HepG2 (cell line): ENCODE measurements around the gene YY1. TPM values are rescaled to one million over a fixed set of nuclear protein-coding genes. Genes with fewer than 3 reads are reported as not detected.

Experiments
- ARNTL ChIP-seq: sonication (generic); formaldehyde crosslinking; IDR thresholded peaks from 2 replicates; pipeline ENCODE4 v1.4.0; 2020; ENCODE audit warnings: mild to moderate bottlenecking, missing genetic modification reagents
- ATF7 ChIP-seq, 2 experiments: fragments of 450-650 bp in 1 of 2; sonication (generic) in 1 of 2; formaldehyde crosslinking in 1 of 2; IDR thresholded peaks; 2 replicates each; pipeline versions ENCODE4 v1.4.0 to v1.6.1; 2016 to 2020; ENCODE audit warnings: antibody characterized with exemption in 1 of 2, mild to moderate bottlenecking in 1 of 2, missing genetic modification reagents in 1 of 2
- CENPX ChIP-seq: sonication (generic); formaldehyde crosslinking; IDR thresholded peaks from 2 replicates; pipeline ENCODE4 v1.9.0; 2021; ENCODE audit warnings: mild to moderate bottlenecking, missing genetic modification reagents, moderate library complexity
- DMAP1 ChIP-seq: IDR thresholded peaks from 2 replicates; pipeline ENCODE4 v1.6.1; 2016
- GABPB1 ChIP-seq: IDR thresholded peaks from 2 replicates; pipeline ENCODE4 v1.6.1; 2016; ENCODE audit warnings: mild to moderate bottlenecking, missing genetic modification reagents, moderate library complexity, missing compliant biosample characterization
- IKZF4 ChIP-seq: sonication (generic); formaldehyde crosslinking; IDR thresholded peaks from 2 replicates; pipeline ENCODE4 v1.5.1; 2020; ENCODE audit warnings: borderline replicate concordance, mild to moderate bottlenecking, low read depth, missing genetic modification reagents; ENCODE audit errors: not compliant biosample characterization
- KDM5B ChIP-seq: sonication (generic); formaldehyde crosslinking; IDR thresholded peaks from 2 replicates; pipeline ENCODE4 v1.4.0; 2020; ENCODE audit warnings: missing genetic modification reagents, mild to moderate bottlenecking, borderline replicate concordance
- KMT2B ChIP-seq: IDR thresholded peaks from 2 replicates; pipeline ENCODE4 v1.6.1; 2016; ENCODE audit warnings: missing genetic modification reagents, missing compliant biosample characterization
- LCORL ChIP-seq, 2 experiments: fragments of 450-650 bp in 1 of 2; sonication (generic) in 1 of 2; formaldehyde crosslinking in 1 of 2; IDR thresholded peaks; 2 replicates each; pipeline versions ENCODE4 v1.5.0 to v1.6.1; 2017 to 2020; ENCODE audit warnings: antibody characterized with exemption in 1 of 2, missing genetic modification reagents in 1 of 2
- NCOA2 ChIP-seq: sonication (generic); formaldehyde crosslinking; IDR thresholded peaks from 2 replicates; pipeline ENCODE4 v1.8.0; 2022; ENCODE audit warnings: inconsistent platforms
- RBAK ChIP-seq: sonication (generic); formaldehyde crosslinking; IDR thresholded peaks from 2 replicates; pipeline ENCODE4 v1.5.1; 2020; ENCODE audit warnings: mild to moderate bottlenecking, missing genetic modification reagents
- RBM39 ChIP-seq: fragments of 200-400 bp; formaldehyde crosslinking; IDR thresholded peaks from one replicate; pipeline ENCODE4 v1.6.1; 2018; ENCODE audit warnings: antibody characterized with exemption, mild to moderate bottlenecking, low read depth, low read length; ENCODE audit not compliant: poor library complexity, severe bottlenecking
- SP4 ChIP-seq: sonication (generic); formaldehyde crosslinking; IDR thresholded peaks from 2 replicates; pipeline ENCODE4 v1.8.1; 2023; ENCODE audit warnings: mild to moderate bottlenecking, missing genetic modification reagents
- TBX2 ChIP-seq: sonication (generic); formaldehyde crosslinking; IDR thresholded peaks from 2 replicates; pipeline ENCODE4 v1.5.0; 2020; ENCODE audit warnings: missing genetic modification reagents, mild to moderate bottlenecking, borderline replicate concordance
- YEATS4 ChIP-seq: sonication (generic); formaldehyde crosslinking; IDR thresholded peaks from 2 replicates; pipeline ENCODE4 v1.4.0; 2020; ENCODE audit warnings: missing genetic modification reagents, borderline replicate concordance
- ZFP62 ChIP-seq: sonication (generic); formaldehyde crosslinking; IDR thresholded peaks from 2 replicates; pipeline ENCODE4 v1.4.0; 2020; ENCODE audit warnings: missing genetic modification reagents
- ZNF264 ChIP-seq: sonication (generic); formaldehyde crosslinking; IDR thresholded peaks from 2 replicates; pipeline ENCODE4 v1.4.0; 2020; ENCODE audit warnings: missing genetic modification reagents
- ZNF556 ChIP-seq: sonication (generic); formaldehyde crosslinking; IDR thresholded peaks from 2 replicates; pipeline ENCODE4 v1.4.0; 2020; ENCODE audit warnings: mild to moderate bottlenecking, missing genetic modification reagents, borderline replicate concordance
- ZNF580 ChIP-seq: IDR thresholded peaks from 2 replicates; pipeline ENCODE4 v1.6.1; 2016; ENCODE audit warnings: low read depth, borderline replicate concordance
- ZNF839 ChIP-seq: sonication (generic); formaldehyde crosslinking; IDR thresholded peaks from 2 replicates; pipeline ENCODE4 v1.4.0; 2020; ENCODE audit warnings: missing genetic modification reagents, mild to moderate bottlenecking, borderline replicate concordance
- polyA plus RNA-seq, 8 experiments: library from polyadenylated mRNA; depleted of rRNA in 3 of 8; stranded (reverse) in 7 of 8; unstranded in 1 of 8; fragments of >200 nt; fragmentation: Illumina TruSeq in 4 of 8; extraction: Trizol in 4 of 8; gene quantifications; 2 replicates each; pipeline versions ENCODE4 v1.2.1 to v1.2.3, GENCODE V29; 2011 to 2016; ENCODE audit warnings: low read depth in 4 of 8, missing spikeins in 1 of 8, mixed read lengths in 1 of 8; ENCODE audit not compliant: insufficient read depth in 1 of 8
- total RNA-seq, 5 experiments: library from RNA; depleted of rRNA; stranded (reverse); fragments of >200 nt; fragmentation: Illumina TruSeq; extraction: Trizol; gene quantifications; 2 replicates each; pipeline ENCODE4 v1.2.3, GENCODE V29; 2016; ENCODE audit warnings: low read depth in 1 of 5
- TF ChIP-seq, protein P1 (sequence below): sonication (generic); formaldehyde crosslinking; IDR thresholded peaks from 2 replicates; pipeline ENCODE4 v1.4.0; 2020; ENCODE audit warnings: missing genetic modification reagents
- TF ChIP-seq, protein P2 (sequence below): sonication (generic); formaldehyde crosslinking; IDR thresholded peaks from 2 replicates; pipeline ENCODE4 v1.4.0; 2020; ENCODE audit warnings: missing genetic modification reagents, mild to moderate bottlenecking, borderline replicate concordance
- TF ChIP-seq, protein P3 (sequence below): sonication (generic); formaldehyde crosslinking; IDR thresholded peaks from 2 replicates; pipeline ENCODE4 v1.4.0; 2020; ENCODE audit warnings: missing genetic modification reagents, borderline replicate concordance

The YY1 gene
- total and polyA plus RNA-seq, 2 of the 13 experiments (the other 11 are each of a cell fraction or from before 2014, with no cell fraction given) = 29.4 to 68.1 TPM

DNA sequence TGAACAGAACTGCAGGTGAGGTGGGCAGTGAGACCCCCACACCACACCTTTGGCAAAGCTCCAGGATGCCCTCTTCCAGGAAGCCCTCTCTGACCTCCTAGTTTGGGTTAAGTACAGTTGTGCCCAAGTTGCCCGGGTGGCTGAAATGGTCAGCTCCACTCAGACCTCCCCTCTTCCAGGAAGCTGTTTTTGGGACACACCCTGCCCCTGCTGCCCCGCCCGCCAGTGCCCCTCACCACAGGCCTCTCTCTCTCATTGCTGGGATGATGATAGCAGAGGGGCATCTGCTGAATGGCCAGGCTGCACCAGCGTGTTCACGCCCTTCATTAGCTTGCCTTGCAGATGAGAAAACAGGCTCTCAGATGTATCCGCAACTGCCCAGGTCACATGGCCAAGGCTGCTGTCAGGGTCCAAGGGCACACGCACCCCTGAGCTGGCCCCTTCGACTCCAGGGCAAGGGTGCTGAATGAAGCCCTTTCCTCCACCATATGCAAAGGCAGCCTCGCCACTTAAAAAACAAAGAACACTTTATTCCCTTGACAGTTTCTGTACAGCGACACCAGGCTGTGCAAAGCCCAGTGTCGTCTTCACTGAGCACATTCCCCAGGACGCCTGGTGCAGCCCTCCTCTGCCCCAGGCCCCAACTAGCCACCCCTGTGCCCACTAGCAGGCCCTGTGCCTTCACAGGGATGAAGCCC is 51.8 kb downstream of the YY1 start (continued):
- TF ChIP-seq, protein P1, sequence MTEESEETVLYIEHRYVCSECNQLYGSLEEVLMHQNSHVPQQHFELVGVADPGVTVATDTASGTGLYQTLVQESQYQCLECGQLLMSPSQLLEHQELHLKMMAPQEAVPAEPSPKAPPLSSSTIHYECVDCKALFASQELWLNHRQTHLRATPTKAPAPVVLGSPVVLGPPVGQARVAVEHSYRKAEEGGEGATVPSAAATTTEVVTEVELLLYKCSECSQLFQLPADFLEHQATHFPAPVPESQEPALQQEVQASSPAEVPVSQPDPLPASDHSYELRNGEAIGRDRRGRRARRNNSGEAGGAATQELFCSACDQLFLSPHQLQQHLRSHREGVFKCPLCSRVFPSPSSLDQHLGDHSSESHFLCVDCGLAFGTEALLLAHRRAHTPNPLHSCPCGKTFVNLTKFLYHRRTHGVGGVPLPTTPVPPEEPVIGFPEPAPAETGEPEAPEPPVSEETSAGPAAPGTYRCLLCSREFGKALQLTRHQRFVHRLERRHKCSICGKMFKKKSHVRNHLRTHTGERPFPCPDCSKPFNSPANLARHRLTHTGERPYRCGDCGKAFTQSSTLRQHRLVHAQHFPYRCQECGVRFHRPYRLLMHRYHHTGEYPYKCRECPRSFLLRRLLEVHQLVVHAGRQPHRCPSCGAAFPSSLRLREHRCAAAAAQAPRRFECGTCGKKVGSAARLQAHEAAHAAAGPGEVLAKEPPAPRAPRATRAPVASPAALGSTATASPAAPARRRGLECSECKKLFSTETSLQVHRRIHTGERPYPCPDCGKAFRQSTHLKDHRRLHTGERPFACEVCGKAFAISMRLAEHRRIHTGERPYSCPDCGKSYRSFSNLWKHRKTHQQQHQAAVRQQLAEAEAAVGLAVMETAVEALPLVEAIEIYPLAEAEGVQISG (CRISPR knock-in tag) = peak; percentile 64; the same call in 1 of the 2 replicates
- TF ChIP-seq ZNF264 (CRISPR knock-in tag) (0 out of 2 replicates have a peak, but pooled peaks have one; percentile 46), CENPX (CRISPR knock-in tag) (no peak), SP4 (CRISPR knock-in tag) (peak; percentile 48; the same call in 1 of the 2 replicates), RBAK (CRISPR knock-in tag) (0 out of 2 replicates have a peak, but pooled peaks have one; percentile 62), KMT2B (CRISPR knock-in tag) (no peak), RBM39 (no peak), GABPB1 (CRISPR knock-in tag) (peak; percentile 32; the same call in 1 of the 2 replicates), ZFP62 (CRISPR knock-in tag) (no peak), ARNTL (CRISPR knock-in tag) (peak; percentile 98), TBX2 (CRISPR knock-in tag) (peak; percentile 92), LCORL (IDR thresholded peaks at IDR 0.05) (no peak), LCORL (CRISPR knock-in tag; IDR thresholded peaks at IDR 0.05) (peak; percentile 50; the same call in 1 of the 2 replicates), KDM5B (CRISPR knock-in tag) (peak; percentile 64), NCOA2 (CRISPR knock-in tag) (peak; percentile 84), ZNF580 (CRISPR knock-in tag) (peak; percentile 84; the same call in 1 of the 2 replicates), ATF7 (IDR thresholded peaks at IDR 0.05) (no peak), ATF7 (CRISPR knock-in tag; IDR thresholded peaks at IDR 0.05) (peak; percentile 70), DMAP1 (peak; percentile 72), ZNF556 (peak; percentile 68; the same call in 1 of the 2 replicates), ZNF839 (CRISPR knock-in tag) (0 out of 2 replicates have a peak, but pooled peaks have one; percentile 11), IKZF4 (CRISPR knock-in tag) (no peak), YEATS4 (CRISPR knock-in tag) (peak; percentile 83)
- TF ChIP-seq, protein P2, sequence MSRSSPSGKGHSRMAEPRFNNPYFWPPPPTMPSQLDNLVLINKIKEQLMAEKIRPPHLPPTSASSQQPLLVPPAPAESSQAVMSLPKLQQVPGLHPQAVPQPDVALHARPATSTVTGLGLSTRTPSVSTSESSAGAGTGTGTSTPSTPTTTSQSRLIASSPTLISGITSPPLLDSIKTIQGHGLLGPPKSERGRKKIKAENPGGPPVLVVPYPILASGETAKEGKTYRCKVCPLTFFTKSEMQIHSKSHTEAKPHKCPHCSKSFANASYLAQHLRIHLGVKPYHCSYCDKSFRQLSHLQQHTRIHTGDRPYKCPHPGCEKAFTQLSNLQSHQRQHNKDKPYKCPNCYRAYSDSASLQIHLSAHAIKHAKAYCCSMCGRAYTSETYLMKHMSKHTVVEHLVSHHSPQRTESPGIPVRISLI (CRISPR knock-in tag) = peak; percentile 61; the same call in 1 of the 2 replicates
- TF ChIP-seq, protein P3, sequence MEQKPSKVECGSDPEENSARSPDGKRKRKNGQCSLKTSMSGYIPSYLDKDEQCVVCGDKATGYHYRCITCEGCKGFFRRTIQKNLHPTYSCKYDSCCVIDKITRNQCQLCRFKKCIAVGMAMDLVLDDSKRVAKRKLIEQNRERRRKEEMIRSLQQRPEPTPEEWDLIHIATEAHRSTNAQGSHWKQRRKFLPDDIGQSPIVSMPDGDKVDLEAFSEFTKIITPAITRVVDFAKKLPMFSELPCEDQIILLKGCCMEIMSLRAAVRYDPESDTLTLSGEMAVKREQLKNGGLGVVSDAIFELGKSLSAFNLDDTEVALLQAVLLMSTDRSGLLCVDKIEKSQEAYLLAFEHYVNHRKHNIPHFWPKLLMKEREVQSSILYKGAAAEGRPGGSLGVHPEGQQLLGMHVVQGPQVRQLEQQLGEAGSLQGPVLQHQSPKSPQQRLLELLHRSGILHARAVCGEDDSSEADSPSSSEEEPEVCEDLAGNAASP (CRISPR knock-in tag) = peak; percentile 73; the same call in 1 of the 2 replicates
